ENCODE measurements around the gene DHX30.
A peak's percentile ranks its signal among the peaks of the same experiment; 100 is the strongest.
"Not testable (repeated sequence)": the region's sequence is repeated elsewhere in the genome, so short reads cannot be mapped to it uniquely, and the experiment has no call there.

Gene DHX30, protein sequence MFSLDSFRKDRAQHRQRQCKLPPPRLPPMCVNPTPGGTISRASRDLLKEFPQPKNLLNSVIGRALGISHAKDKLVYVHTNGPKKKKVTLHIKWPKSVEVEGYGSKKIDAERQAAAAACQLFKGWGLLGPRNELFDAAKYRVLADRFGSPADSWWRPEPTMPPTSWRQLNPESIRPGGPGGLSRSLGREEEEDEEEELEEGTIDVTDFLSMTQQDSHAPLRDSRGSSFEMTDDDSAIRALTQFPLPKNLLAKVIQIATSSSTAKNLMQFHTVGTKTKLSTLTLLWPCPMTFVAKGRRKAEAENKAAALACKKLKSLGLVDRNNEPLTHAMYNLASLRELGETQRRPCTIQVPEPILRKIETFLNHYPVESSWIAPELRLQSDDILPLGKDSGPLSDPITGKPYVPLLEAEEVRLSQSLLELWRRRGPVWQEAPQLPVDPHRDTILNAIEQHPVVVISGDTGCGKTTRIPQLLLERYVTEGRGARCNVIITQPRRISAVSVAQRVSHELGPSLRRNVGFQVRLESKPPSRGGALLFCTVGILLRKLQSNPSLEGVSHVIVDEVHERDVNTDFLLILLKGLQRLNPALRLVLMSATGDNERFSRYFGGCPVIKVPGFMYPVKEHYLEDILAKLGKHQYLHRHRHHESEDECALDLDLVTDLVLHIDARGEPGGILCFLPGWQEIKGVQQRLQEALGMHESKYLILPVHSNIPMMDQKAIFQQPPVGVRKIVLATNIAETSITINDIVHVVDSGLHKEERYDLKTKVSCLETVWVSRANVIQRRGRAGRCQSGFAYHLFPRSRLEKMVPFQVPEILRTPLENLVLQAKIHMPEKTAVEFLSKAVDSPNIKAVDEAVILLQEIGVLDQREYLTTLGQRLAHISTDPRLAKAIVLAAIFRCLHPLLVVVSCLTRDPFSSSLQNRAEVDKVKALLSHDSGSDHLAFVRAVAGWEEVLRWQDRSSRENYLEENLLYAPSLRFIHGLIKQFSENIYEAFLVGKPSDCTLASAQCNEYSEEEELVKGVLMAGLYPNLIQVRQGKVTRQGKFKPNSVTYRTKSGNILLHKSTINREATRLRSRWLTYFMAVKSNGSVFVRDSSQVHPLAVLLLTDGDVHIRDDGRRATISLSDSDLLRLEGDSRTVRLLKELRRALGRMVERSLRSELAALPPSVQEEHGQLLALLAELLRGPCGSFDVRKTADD

GRCh38 chr3:47802734-47803479 lies at the start of gene DHX30:
Gene DHX30 (plus strand): TSS chr3:47803138. CDS start chr3:47810684, 7,546 bp downstream.
- peak; percentile 82 to 86 for DNase-seq

DNA sequence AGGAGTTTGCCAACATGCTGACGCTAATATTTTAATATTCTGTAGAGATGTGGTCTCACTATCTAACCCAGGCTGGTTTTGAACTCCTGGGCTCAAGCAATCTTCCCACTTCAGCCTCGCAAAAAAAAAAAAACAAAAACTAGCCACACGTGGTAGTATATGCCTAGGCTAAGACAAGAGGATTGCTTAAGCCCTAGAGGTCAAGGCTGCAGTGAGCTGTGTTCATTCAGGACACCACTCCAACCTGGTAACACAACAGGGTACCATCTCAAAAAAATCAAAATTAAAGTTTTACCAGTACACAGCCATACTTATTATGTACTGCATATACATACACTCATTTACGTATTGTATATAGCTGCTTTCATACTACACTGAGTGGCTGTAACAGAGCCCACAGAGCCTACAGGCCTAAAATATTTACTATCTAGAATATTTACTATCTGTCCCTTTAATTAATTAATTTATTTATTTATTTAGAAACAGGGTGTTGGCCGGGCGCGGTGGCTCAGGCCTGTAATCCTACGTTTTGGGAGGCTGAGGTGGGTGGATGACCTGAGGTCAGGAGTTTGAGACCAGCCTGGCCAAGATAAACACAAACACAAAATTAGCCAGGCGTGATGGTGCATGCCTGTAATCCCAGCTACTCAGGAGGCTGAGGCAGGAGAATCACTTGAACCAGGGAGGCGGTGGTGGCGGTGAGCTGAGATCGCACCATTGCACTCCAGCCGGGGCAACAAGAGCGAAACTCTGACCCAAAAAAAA lies 44.5 kb upstream of the DHX30 start:
- DNase-seq: no peak

- not testable (repeated sequence) for DNase-seq
Observed at GRCh38 chr3:47760207-47760606, 42.7 kb upstream of the DHX30 start.

- DNase-seq: no peak
Observed at GRCh38 chr3:47761046-47761445, 41.9 kb upstream of the DHX30 start.

DNA sequence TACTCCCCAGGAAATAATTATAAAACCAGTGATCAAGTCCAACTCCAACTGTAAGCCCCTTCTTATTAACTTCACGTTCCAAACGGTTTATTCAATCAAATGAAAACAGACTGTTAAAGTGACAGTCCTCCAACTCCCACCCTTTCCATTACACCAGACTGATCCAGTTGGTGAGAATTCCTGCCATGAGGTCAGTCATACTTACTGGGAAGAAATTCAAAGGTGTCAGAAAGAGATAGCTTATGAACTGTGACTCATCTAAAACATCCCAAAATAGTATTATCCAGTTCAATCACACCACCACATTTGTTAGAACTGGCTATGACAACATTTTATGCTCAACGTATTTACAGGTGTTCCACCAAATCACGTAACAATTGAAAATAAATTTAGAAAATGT lies 40.7 kb upstream of the DHX30 start:
- no peak for DNase-seq

DNA sequence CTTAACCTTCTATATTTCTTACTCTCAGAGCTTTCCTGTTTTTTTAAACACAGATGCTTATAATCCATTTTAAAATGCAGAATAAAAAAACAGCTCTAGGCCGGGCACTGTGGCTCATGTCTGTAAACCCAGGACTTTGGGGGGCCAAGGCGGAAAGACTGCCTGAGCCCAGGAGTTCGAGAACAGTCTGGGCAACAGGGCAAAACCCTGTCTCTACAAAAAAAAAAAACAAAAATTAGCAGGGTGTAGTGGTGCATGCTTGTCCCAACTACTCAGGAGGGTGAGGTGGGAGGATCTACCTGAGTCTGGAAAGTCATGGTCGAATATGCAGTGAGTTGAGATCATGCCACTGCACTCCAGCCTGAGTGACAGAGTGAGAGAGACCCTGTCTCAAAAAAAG lies 36.8 kb upstream of the DHX30 start:
- no peak for DNase-seq

GRCh38 chr3:47772047-47772446 lies 30.9 kb upstream of the DHX30 start:
- no peak for DNase-seq

DNA sequence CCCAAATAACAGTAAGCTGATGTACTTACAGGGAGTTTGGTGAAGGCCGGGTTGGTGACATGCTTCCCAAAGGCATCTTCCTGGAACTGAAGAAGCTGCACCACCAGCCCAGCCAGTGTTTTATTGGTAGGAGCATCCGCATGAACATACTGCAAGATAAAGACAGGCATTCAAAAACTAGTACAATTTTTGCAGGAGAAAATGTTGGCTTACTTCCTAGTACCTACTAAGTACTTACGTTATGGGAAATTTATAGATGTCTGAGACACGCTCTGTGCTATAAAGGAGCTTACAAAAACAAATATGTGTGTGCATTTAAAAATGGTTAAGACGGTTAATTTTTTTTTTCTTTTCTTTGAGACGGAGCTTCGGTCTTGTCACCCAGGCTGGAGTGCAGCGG lies 30.1 kb upstream of the DHX30 start:
- DNase-seq: no peak

DNA sequence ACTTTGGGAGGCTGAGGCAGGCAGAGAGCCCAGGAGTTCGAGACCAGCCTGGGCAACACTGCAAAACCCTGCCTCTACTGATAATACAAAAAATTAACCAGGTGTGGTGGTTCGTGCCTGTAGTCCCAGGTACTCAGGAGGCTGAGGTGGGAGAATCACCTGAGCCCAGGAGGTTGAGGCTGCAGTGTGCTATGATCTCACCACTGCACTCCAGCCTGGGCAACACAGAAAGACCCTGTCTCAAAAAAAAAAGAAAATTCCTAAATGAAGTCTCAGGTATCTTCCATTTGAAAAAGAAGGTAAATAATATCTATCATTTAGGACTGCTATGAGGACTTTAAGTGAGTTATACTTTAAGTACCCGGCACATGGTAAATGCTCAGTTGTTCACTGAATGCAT lies 24.2 kb upstream of the DHX30 start:
- no peak for DNase-seq

GRCh38 chr3:47780741-47781684 lies 21.9 kb upstream of the DHX30 start:
- DNase-seq: peak; percentile 67 to 69

GRCh38 chr3:47781685-47782445 lies 21.1 kb upstream of the DHX30 start, which contains the start of gene SMARCC1:
Gene SMARCC1 (minus strand): TSS chr3:47781893. CDS start chr3:47781797, 96 bp downstream.
- peak; percentile 95 to 96 for DNase-seq

- DNase-seq: no peak
Observed at GRCh38 chr3:47782446-47783308, 20.3 kb upstream of the DHX30 start.

GRCh38 chr3:47783673-47784072 lies 19.3 kb upstream of the DHX30 start:
- DNase-seq: no peak

DNA sequence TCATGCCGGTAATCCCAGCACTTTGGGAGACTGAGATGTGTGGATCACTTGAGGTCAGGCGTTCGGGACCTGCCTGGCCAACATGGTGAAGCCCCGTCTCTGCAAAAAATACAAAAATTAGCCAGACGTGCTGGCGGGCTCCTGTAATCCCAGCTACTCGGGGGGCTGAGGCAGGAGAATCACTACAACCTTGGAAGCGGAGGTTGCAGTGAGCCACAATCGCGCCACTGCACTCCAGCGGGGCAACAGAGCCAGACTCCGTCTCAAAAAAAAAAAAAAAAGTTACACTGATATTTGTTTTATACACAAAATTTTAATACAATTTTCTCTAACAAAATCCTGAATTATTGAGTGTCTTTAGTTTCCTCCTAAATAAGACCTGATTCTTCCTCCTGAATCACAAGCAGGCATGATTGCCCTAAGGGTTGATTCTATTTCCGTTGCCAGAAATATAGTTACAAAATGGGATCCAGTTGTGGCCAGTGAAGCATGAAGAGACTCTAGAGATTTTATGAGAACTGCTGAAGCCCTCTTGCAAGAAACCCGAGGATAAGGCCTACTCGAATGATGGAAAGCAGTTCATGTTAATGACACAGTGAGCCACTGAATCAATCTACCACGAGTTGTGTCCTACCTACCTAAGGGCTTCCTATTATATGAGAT lies 11.6 kb upstream of the DHX30 start:
- DNase-seq: no peak

- no peak for DNase-seq
Observed at GRCh38 chr3:47792699-47793098, 10.2 kb upstream of the DHX30 start.

- DNase-seq: no peak
Observed at GRCh38 chr3:47794544-47794943, 8.4 kb upstream of the DHX30 start.

DNA sequence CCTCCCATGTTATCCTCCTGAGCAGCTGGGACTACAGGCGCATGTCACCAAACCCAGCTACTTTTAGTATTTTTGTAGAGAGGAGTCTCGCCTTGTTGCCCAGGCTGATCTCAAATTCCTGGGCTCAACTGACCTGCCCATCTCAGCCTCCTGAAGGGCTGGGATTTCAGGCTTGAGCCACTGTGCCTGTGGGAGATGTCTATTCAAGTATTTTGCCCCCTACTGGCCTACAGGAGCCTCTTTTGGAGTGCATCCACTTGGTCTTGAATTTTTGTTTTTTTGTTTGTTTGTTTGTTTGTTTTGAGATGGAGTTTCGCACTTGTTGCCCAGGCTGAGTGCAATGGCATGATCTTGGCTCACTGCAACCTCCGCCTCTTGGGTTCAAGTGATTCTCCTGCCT lies 3.2 kb upstream of the DHX30 start:
- DNase-seq: no peak

GRCh38 chr3:47803480-47804025 lies 615 bp downstream of the DHX30 start:
- no peak for DNase-seq

Measured in stimulated activated CD4-positive, alpha-beta T cell treated with anti-CD3 and anti-CD28 coated beads, Interleukin-4, amount 100 ng/mL, for 4 hours (primary cell).